CD14-positive monocyte (primary cell): ENCODE measurements around the gene ITGA3. TPM values are rescaled to one million over a fixed set of nuclear protein-coding genes. Genes with fewer than 3 reads are reported as not detected.

Experiments used
- DNase-seq, 3 donors: peaks; one replicate each; pipeline ENCODE4 v3.0.0-alpha.2; 2011 to 2022
- H2AFZ ChIP-seq: 2 replicates; pipeline ENCODE4 v1.6.0; 2012; ENCODE audit warnings: mild to moderate bottlenecking, low read depth, low read length, inconsistent platforms; ENCODE audit not compliant: insufficient read depth, poor library complexity, severe bottlenecking
- H3K27ac ChIP-seq, 2 donors: 1 replicate in 1 of 2; 2 replicates in 1 of 2; pipeline ENCODE4 v1.5.1; 2012 to 2013; ENCODE audit warnings: low read length in 2 of 2, control low read depth in 1 of 2, inconsistent platforms in 1 of 2, low read depth in 1 of 2, mild to moderate bottlenecking in 1 of 2
- H3K27me3 ChIP-seq, 2 donors: one replicate each; pipeline versions ENCODE4 v1.6.0 to v1.6.1; 2011 to 2013; ENCODE audit warnings: low read length in 2 of 2; ENCODE audit not compliant: control insufficient read depth in 2 of 2, insufficient read depth in 2 of 2
- H3K36me3 ChIP-seq, 2 donors: replicated peaks in 1 of 2; 1 replicate in 1 of 2; 2 replicates in 1 of 2; pipeline versions ENCODE4 v1.5.1 to v1.6.1; 2012 to 2013; ENCODE audit warnings: low read length in 2 of 2, control low read depth in 1 of 2, inconsistent platforms in 1 of 2, mild to moderate bottlenecking in 1 of 2; ENCODE audit not compliant: insufficient read depth in 2 of 2, control insufficient read depth in 1 of 2
- H3K4me1 ChIP-seq, 2 donors: 1 replicate in 1 of 2; 2 replicates in 1 of 2; pipeline versions ENCODE4 v1.5.1 to v1.6.1; 2012 to 2013; ENCODE audit warnings: low read length in 2 of 2, control low read depth in 1 of 2, inconsistent platforms in 1 of 2, mild to moderate bottlenecking in 1 of 2, moderate library complexity in 1 of 2; ENCODE audit not compliant: insufficient read depth in 2 of 2, control insufficient read depth in 1 of 2
- H3K4me2 ChIP-seq: replicated peaks from 2 replicates; pipeline ENCODE3; 2012; ENCODE audit warnings: low read length, moderate library complexity, mild to moderate bottlenecking; ENCODE audit not compliant: poor library complexity, severe bottlenecking; ENCODE audit errors: extremely low read depth
- H3K4me3 ChIP-seq, 3 experiments: fragments of 200-600 bp in 1 of 3; sonication (generic) in 1 of 3; replicated peaks in 1 of 3; 1 replicate in 2 of 3; 2 replicates in 1 of 3; pipeline ENCODE4 v1.5.1; 2011 to 2013; ENCODE audit warnings: low read length in 3 of 3, mild to moderate bottlenecking in 3 of 3, control low read depth in 2 of 3, low read depth in 2 of 3, inconsistent platforms in 1 of 3, moderate library complexity in 1 of 3
- H3K79me2 ChIP-seq: 2 replicates; pipeline ENCODE4 v1.6.0; 2012; ENCODE audit warnings: mild to moderate bottlenecking, control low read depth, inconsistent platforms, low read length, moderate library complexity; ENCODE audit not compliant: insufficient read depth
- H3K9ac ChIP-seq: 2 replicates; pipeline ENCODE4 v1.6.0; 2017; ENCODE audit warnings: low read length, mild to moderate bottlenecking; ENCODE audit not compliant: insufficient read depth, poor library complexity, severe bottlenecking
- H3K9me3 ChIP-seq, 2 donors: replicated peaks in 1 of 2; 1 replicate in 1 of 2; 2 replicates in 1 of 2; pipeline versions ENCODE4 v1.5.1 to v1.6.1; 2012 to 2013; ENCODE audit warnings: low read length in 2 of 2, control low read depth in 1 of 2; ENCODE audit not compliant: control insufficient read depth in 1 of 2, insufficient read depth in 1 of 2
- H4K20me1 ChIP-seq: 2 replicates; pipeline ENCODE4 v1.6.0; 2012; ENCODE audit warnings: mild to moderate bottlenecking, low read length, control low read depth, moderate library complexity; ENCODE audit not compliant: insufficient read depth
- H3K27ac Mint-ChIP-seq, 7 donors: one replicate each; pipeline ENCODE4 v1.8.0; 2020; ENCODE audit warnings: mild to moderate bottlenecking in 7 of 7, mixed read lengths in 7 of 7, moderate library complexity in 6 of 7, inconsistent platforms in 2 of 7
- H3K27me3 Mint-ChIP-seq, 3 donors: one replicate each; pipeline ENCODE4 v1.8.0; 2021 to 2022; ENCODE audit warnings: low read depth in 3 of 3, mild to moderate bottlenecking in 3 of 3, mixed read lengths in 3 of 3, moderate library complexity in 3 of 3, inconsistent platforms in 1 of 3
- H3K36me3 Mint-ChIP-seq, 2 donors: one replicate each; pipeline ENCODE4 v1.8.0; 2020; ENCODE audit warnings: mixed read lengths in 2 of 2, inconsistent platforms in 1 of 2, mild to moderate bottlenecking in 1 of 2
- H3K4me1 Mint-ChIP-seq: one replicate; pipeline ENCODE4 v1.8.0; 2020; ENCODE audit warnings: mild to moderate bottlenecking, mixed read lengths
- H3K4me3 Mint-ChIP-seq, 2 donors: one replicate each; pipeline ENCODE4 v1.8.0; 2020; ENCODE audit warnings: mild to moderate bottlenecking in 2 of 2, mixed read lengths in 2 of 2, moderate library complexity in 1 of 2
- H3K9me3 Mint-ChIP-seq, 7 donors: one replicate each; pipeline ENCODE4 v1.8.0; 2020 to 2022; ENCODE audit warnings: mixed read lengths in 7 of 7, mild to moderate bottlenecking in 6 of 7, moderate library complexity in 6 of 7, inconsistent platforms in 2 of 7
- WGBS: methylation state at CpG from one replicate; pipeline ENCODE4 v1.1.5; 2013; ENCODE audit warnings: missing lambda C conversion rate; ENCODE audit not compliant: insufficient coverage; 5-methylcytosine and 5-hydroxymethylcytosine counted together
- intact Hi-C, 2 donors: fragments of 100-400 bp; cut with micrococcal nuclease; formaldehyde crosslinking; loops; one replicate each; pipeline versions ENCODE4 v1.15.0 to v1.15.1; 2023
- polyA plus RNA-seq, 3 donors: library from polyadenylated mRNA; depleted of rRNA in 1 of 3; unstranded in 2 of 3; stranded (reverse) in 1 of 3; fragments of 300-500 nt in 2 of 3; fragments of >200 nt in 1 of 3; fragmentation: Illumina TruSeq in 2 of 3; gene quantifications; 1 replicate in 2 of 3; 2 replicates in 1 of 3; pipeline ENCODE4 v1.2.3, GENCODE V29; 2012 to 2021
- TF ChIP-seq, protein P1 (sequence below): fragments of 200-600 bp; IDR thresholded peaks from one replicate; pipeline ENCODE4 v1.8.0; 2022; ENCODE audit warnings: antibody characterized with exemption, mild to moderate bottlenecking

ITGA3 gene
- polyA plus RNA-seq, 3 donors, result 0.31 to 0.36 TPM; not detected in 1

- H3K36me3 Mint-ChIP-seq, result no peaks in the 10 kb centered on the region
- intact Hi-C loops, result no loop called here
- Histone ChIP-seq H3K4me3 (no peak overlapping the region), H3K36me3 (no peaks in the 10 kb centered on the region), H3K79me2 (no peaks in the 10 kb centered on the region), H3K27ac (no peak overlapping the region), H4K20me1 (no peaks in the 10 kb centered on the region), H2AFZ (no peak overlapping the region), H3K27me3 (no peaks in the 10 kb centered on the region), H3K4me2 (no peak overlapping the region), H3K4me1 (no peaks in the 10 kb centered on the region), H3K9ac (no peak overlapping the region), H3K9me3 (peaks cover 0 to 9% of the 10 kb centered on the region in 2 donors)
- H3K9me3 Mint-ChIP-seq, result peaks cover 2 to 12% (median 8%) of the 10 kb centered on the region in 7 donors
- TF ChIP-seq, protein P1, sequence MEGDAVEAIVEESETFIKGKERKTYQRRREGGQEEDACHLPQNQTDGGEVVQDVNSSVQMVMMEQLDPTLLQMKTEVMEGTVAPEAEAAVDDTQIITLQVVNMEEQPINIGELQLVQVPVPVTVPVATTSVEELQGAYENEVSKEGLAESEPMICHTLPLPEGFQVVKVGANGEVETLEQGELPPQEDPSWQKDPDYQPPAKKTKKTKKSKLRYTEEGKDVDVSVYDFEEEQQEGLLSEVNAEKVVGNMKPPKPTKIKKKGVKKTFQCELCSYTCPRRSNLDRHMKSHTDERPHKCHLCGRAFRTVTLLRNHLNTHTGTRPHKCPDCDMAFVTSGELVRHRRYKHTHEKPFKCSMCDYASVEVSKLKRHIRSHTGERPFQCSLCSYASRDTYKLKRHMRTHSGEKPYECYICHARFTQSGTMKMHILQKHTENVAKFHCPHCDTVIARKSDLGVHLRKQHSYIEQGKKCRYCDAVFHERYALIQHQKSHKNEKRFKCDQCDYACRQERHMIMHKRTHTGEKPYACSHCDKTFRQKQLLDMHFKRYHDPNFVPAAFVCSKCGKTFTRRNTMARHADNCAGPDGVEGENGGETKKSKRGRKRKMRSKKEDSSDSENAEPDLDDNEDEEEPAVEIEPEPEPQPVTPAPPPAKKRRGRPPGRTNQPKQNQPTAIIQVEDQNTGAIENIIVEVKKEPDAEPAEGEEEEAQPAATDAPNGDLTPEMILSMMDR, result no peak
- H3K4me1 Mint-ChIP-seq, result no peaks in the 10 kb centered on the region
- WGBS, result 91% methylated on average over 14 of the region's 16 CpGs
- H3K27me3 Mint-ChIP-seq, result peaks cover 3 to 6% (median 4%) of the 10 kb centered on the region in 3 donors
- DNase-seq, result no peak
- H3K27ac Mint-ChIP-seq, result no peak overlapping the region
- H3K4me3 Mint-ChIP-seq, result no peak overlapping the region
Observed at GRCh38 chr17:50075446-50076032, 19.6 kb downstream of the ITGA3 start.

DNA sequence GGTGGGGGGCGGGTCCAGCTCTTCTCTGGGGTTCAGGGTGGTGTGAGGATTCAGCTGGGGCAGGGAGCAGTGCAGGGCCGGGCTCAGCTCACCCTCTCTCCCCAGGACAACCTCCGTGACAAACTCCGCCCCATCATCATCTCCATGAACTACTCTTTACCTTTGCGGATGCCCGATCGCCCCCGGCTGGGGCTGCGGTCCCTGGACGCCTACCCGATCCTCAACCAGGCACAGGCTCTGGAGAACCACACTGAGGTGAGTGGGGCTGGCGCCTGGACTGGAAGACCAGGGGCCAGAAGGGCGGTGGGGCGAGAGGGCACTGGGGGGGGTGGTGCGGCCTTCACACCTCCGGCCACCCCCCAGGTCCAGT lies 20.3 kb downstream of the ITGA3 start:
- Mint-ChIP-seq H3K27ac (no peak overlapping the region), H3K9me3 (peaks cover 2 to 11% (median 8%) of the 10 kb centered on the region in 7 donors), H3K4me3 (no peak overlapping the region), H3K27me3 (peaks cover 2 to 6% (median 3%) of the 10 kb centered on the region in 3 donors), H3K36me3 (no peaks in the 10 kb centered on the region), H3K4me1 (no peaks in the 10 kb centered on the region)
- Histone ChIP-seq H3K79me2 (no peaks in the 10 kb centered on the region), H4K20me1 (no peaks in the 10 kb centered on the region), H3K27ac (no peak overlapping the region), H3K27me3 (no peaks in the 10 kb centered on the region), H3K4me1 (no peaks in the 10 kb centered on the region), H3K4me2 (no peak overlapping the region), H2AFZ (no peak overlapping the region), H3K9ac (no peak overlapping the region), H3K9me3 (peaks cover 0 to 8% of the 10 kb centered on the region in 2 donors), H3K4me3 (no peak overlapping the region), H3K36me3 (no peaks in the 10 kb centered on the region)
- TF ChIP-seq, protein P1, result no peak
- intact Hi-C loops, result no loop called here
- WGBS, result 95% methylated on average over 12 of the region's 16 CpGs
- no peak for DNase-seq
